T-helper 2 cell treated with Interferon-gamma antibody and Interleukin-4, amounts not matched to agents 100 ng/mL and 5 ng/mL, for 36 hours (primary cell): ENCODE data around the gene C4orf50. TPM values are rescaled to one million over a fixed set of nuclear protein-coding genes. Genes with fewer than 3 reads are reported as not detected.

Experiments
- intact Hi-C: fragments of 100-400 bp; cut with micrococcal nuclease; formaldehyde crosslinking; loops from one replicate; pipeline ENCODE4 v1.15.1; 2023
- total RNA-seq: library from RNA; stranded (reverse); gene quantifications from 2 replicates; pipeline ENCODE4 v1.2.3, GENCODE V29; 2022

Gene C4orf50
- total RNA-seq, 1 donor from 2014 or later, result 0.66 TPM

DNA sequence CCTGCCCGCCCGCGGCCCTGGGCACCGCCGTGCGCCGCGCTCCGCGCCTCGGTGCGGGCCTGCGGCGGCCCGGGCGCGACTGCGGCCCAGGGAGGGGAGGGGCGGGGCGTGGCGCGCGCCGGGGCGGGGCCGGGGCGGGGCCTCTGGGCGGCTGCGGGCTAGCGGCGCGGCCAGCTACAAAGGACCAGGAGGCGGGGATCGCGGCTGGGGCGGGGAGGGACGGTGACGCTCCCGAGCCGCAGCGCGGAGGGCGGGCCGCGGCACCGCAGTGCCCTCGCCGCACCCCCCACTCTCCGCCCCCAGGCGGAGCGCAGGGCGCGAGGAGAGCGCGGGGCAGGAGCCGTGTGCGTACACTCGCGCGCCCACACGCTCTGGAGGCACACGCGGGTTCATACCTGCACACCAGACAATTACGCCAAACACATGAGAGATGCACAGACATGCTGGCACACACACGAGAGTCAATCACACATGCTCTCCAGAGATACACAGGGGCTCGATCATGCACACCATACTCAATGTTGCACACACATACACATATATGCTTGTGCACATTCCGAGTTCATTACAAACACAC, 125.1 kb downstream of the C4orf50 start, which contains the start of gene CRMP1:
Gene CRMP1, minus strand, starts transcription at position 83 of the 577 bp plus-strand sequence. CDS start 117 bp downstream, outside the sequence.
- intact Hi-C loops, result loop anchor here (5.0 kb wide), 1 partner anchor 1026 kb away; no protein-coding TSS in a partner anchor

DNA sequence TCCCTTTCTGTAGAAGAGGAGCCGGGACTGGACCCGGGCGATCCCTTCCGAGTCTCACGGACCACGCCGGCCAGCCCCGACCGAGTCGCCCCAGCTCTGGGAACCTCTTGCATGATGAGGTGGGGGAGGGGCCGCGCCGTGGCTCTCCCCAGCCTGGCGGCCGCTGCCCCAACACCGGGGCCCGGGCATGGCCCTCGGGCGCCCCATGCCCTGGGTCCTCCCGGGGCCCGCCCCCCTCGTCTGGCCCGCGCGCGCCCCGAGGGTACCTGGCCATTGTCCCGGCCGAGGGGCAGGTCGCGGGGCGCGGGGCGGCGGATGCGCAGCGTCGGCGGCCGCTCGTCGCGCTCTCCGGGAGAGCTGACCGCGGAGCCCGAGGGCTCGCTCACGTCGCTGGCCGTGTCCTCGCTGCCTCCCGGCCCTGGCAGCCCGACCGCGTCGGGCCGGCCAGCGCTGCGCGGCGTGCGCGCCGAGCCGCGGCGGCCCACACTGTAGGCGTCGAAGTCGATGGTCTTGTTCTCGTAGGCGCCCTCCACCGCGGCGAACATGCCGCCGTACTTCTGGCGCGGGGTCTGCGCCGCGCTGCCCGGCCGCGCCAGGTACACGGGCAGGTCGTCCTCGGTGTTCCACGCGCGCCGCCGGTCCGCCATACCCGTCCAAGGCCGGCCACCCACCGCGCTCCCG, 125.8 kb downstream of the C4orf50 start:
- intact Hi-C loops, result loop anchor here (5.0 kb wide), 1 partner anchor 1025 kb away; no protein-coding TSS in a partner anchor

DNA sequence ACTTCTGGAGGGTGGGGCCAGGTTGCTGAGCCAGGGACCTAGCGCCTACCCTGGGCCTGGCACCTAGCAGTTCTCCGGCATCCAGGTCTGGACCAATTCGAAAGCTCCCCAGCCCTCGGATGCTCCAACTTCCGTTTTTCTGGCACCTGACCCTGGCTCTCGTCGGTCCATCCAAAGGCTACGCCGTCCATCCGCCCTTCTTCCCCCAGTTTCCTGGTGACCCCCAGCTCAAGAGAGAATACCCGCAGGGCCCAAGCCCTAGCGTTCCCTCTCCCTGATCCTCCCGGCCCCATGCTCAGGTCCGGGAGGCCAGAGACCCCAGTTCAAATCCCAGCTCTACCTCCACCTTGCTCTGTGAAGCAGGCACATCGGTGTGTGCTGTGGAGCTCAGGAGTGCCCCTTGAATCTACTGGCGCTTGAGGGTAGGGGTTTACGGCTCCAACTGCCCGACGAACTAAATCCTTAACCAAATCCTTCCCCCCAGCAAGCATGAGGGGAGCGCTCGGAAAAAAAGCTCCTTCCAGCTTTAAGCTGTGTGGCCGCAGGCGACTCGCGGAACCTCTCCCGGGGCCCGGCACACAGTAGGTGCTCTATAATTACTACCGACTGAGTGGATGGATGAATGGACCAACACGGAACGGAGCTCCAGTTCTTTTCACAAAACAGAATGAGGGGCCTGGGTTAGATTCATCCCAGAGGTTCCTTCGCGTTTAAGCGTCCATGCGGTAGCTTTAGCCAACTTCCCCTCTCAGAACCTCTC, 126.5 kb downstream of the C4orf50 start:
- intact Hi-C loops, result loop anchor here (5.0 kb wide), 1 partner anchor 1024 kb away; no protein-coding TSS in a partner anchor

DNA sequence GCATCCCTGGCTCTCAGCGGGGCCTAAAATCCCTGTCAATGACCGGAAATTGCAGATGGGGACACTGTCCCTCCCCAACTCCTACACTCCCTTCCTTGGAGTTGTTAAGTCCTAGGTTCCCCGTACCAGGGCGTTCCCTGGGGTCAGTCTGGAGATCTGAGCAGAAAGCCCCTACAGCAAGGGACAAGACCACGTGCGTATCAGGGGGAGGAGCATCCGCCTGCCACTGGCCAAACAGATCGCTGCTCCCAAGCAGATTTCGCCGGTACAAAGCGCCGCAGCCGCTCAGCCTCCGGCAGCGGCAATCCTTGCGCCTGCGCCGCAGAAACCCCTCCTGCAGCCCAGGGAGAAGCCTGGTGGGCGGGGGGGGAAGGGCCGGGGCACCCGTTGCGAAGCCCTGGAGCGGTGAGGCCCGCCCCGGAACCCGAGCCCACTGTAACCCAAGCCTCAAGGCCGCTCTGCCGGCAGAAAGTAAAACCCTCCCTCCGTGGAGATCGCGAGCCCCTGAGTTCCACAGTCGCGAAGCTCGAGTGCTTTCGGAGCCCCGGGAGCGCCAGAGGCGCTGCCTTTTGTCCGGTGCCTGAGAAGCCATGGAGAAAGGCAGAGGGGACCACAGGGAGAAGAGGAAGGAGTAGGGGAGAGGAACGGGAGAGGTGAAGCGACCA, 128.0 kb downstream of the C4orf50 start:
- intact Hi-C loops, result loop anchor here (5.0 kb wide), 1 partner anchor 1023 kb away; no protein-coding TSS in a partner anchor

DNA sequence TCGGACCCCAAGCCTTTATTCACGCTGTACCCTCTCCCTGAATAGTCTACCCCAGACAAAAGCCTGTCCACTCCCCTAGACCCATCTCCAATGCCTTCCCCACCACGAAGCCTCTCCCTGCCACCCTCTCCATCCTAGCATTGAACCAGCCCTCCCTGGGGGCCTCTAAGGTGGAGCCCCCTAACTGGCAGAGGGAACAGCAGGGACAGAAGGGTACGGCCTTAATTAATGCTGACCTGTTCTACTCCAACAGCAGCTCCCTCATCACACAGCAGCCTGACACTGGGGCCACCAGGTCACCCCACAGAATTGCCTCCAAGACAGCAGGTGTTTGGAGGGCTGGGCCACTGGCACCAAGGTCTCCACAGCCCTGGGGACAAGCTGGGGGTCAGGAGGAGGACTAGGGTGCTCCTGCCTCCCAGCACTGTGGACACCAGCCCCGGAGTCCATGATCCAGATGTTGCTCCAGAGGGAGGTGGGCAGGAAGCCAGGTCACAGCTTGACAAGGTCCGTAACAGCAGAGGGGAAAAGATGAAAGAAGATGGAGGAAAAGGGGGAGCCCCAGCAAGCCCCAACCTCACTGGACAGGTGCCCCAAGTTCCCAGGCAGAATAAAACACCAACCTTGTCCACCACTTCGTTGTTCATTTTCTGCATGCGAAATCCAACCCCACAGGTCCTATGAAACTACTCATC, 129.1 kb downstream of the C4orf50 start:
- intact Hi-C loops, result no loop called here

DNA sequence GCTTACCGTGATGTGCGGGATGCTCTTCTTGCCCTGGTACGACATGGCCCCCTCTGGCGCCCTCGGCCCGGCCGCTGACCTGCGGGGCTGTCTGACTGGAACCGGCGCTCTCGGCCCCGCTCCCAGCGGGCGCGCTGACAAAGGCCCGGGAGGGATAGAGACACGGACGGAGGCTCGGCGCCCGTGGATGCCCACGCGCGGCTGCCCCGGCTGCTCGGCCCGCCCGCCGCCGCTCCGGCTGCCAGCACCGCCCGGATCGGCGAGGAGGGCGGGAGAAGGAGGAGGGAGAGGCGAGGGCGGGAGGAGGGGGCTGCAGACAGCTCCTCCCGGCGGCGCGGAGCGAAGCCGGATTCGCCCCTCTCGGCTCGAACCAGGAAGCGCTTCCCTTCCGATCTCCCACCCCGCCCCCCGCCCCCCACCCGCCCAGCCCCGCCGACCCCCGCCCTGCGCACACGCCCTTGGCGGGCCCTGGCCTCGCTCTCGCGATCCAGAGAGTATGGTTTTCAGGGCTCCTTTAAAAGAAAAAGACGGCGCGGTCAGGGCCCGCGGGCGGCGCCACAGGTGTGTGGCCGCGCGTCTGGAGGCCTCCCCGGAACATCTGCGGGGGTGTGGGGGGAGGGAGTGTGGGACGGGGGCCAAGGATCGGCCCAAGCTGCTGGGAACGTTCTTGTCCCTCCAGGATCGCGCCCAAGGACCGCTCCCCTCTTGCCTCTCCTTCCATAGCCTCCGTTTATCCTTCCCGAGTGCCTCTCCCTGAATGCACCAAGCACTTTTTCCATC, 129.8 kb downstream of the C4orf50 start:
- intact Hi-C loops, result no loop called here

DNA sequence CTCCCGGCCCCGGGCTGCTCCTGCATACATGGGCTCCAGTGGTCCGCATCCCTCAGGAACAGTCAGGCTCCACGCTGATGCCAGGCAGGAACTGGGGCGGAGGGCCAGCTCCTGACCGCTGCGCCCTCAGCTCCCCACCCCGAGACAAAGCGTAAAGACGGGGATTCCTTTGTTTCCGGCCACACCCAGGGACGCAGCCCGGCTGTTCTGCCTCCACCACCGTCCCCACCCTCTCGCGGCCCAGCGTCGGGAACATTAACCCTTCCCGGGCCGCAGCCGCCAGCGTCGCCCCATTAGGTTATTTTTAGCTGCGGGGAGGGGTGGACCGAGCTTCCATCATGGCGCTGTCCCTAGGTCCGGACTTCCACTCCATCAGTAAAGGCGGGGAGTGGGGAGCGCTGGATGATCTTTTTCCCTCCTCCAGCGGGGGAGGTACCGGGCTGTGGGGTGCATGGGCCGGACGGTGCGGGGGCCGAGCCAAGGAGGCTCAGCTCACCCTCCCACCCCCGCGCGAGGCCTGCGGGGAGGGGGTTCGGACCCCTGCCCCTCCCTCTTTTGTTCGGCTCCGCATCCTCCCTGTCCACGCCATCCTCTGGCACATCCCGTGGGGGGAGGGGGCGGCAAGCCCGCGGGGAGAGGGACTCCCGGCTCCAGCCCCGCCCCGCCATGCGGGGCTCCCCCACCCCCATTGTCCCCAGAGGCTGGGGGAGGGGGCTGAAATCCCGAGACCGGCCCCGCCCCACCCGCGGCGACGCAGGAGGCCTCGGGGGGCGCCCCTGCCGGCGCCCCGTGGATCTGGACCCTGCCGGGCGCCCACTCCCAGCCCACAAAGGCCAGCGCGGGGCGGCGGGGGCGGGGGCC, 130.6 kb downstream of the C4orf50 start:
- intact Hi-C loops, result no loop called here

DNA sequence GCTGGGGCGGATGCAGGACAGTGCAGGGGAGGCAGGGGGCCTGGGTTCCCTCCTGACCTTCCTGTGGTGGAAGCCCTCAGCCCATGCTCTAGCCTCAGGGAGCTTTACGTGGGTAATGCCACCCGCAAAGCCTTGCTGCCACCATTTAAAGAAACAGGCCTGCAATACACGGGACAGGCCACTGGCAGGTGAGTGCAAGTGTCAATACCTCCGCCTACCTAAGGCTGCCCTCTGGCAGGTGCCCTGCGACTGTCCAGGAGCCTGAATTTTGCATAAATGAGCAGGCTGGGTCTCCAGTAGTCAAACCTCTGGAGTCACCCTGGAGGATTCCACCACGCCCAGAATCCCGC, 131.2 kb downstream of the C4orf50 start:
- intact Hi-C loops, result no loop called here

DNA sequence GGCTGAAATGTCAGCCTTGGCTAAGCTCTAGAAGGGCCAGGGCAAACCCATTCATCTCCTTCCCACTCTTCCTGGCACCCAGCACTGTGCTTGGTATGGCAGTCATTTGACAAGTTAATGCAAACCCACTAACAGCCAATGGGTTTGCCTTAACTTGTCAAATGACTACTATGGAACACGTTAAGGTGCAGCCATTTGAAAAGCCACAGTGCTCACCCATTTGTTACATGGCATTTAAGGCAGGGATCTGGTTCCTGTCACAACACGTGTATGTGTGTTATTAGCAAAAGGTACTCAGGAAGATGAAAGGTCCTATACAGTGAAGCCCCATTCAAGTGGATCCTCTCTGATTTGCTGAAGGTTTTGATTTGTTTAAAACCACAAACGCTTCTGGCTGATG, 132.5 kb downstream of the C4orf50 start:
- intact Hi-C loops, result no loop called here

DNA sequence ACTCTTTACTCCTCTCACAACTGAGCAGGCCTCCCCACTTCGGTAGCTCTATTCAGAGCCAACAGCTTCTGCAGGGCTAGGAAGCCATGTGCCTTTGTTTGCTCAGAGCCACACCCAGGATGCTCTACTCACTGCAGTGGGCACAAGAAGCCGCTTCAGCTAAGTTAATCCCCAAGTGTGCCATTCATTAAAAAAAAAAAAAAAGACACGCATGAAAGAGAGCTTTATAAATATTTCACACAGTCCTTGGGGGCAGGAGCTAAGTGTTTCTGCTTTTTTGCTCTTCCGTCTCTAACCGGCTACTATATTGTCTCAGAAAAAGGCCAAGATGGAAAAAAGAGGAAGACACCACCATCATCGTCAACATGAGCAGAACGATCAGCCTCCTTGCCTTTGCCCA, 133.4 kb downstream of the C4orf50 start:
- intact Hi-C loops, result no loop called here

DNA sequence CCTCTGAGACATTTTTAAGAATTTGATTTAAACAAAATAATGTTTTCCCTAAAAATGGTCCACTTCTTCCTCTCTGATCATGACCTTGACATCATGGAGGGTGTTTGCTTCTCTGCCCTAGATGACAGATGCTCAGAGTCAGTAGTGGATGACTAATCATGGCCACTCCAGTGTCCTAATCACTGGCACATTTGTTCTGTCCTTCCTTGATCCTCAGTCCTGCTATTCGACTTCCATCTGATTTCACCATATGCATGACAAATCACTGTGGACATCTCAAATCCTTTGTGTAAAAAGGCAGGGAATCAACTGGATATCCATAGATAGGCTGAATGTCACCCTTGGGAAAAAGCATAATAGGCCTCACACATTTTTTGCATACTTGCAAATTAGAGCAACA, 134.3 kb downstream of the C4orf50 start:
- intact Hi-C loops, result no loop called here

DNA sequence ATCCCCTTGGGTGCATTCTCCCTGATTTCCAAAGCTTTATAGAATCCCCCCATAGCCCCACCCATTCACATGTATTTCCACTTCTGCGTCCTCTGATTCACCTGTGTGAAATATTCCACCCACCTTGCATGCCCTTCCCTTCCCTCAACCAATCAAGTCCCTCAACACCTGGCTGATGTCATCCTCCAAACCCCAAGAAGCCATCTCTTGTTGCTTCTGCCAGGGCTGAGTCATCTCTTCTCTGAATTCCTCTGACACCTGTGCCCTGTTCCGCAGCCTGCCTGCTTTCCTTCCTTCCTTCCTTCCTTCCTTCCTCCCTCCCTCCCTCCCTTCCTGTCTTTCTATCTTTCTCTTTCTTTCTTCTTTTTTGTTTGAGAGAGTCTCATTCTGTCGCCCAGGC, 135.3 kb downstream of the C4orf50 start:
- intact Hi-C loops, result no loop called here

DNA sequence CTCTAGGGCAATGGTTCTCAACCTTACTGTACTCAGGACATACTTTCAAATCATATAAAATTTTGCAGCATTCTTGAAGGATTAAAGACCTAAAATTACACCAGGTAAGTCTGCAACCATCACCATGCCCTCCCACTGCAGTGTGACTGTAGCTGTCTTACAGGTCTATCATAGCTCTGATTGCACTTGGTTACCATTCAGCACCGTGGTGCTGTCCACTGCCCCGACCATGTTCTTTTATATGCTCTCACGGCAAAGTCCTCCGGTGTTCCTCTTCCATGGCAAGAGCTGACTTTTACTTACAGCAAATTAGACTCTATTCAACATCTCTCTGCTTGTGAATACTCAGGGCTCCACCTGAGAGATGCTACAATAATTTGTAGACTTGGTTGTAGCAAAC, 136.9 kb downstream of the C4orf50 start:
- intact Hi-C loops, result no loop called here

DNA sequence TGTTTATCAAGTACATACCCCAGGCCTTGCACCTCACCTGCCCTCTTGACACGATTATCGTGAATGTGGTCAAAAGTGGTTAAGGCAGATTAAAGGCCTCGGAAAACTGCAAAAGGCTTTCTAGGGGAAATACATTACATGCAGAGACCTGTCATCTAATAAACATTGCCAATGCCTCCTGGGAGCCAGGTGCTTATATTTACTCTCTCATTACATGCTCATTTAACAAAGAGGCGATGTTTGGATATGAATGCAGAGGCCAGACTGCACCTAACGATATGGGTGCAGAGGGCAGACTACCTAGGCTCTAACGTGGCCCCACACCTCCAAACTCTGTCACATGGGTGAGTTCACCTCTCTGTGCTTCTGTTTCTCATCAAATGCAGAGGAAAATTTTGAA, 139.9 kb downstream of the C4orf50 start:
- intact Hi-C loops, result no loop called here

DNA sequence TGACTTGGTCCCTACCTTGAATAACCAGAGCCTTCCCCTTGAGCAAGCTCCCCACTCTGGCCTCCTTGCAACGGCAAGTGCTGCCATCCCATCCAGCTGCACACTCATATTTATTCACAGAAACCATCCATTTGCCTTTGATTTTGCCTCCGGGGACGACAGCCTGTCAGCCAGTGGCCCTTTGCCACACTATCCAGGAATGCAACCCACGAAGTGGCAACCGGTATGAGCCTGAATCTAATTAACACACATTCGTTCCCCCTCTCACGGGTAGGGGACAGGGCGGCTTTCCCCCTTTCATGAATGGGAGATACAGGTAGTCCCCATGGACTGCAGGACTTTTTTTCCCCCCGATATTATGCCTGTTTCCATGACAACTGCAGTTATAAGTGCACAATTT, 140.8 kb downstream of the C4orf50 start:
- intact Hi-C loops, result no loop called here

DNA sequence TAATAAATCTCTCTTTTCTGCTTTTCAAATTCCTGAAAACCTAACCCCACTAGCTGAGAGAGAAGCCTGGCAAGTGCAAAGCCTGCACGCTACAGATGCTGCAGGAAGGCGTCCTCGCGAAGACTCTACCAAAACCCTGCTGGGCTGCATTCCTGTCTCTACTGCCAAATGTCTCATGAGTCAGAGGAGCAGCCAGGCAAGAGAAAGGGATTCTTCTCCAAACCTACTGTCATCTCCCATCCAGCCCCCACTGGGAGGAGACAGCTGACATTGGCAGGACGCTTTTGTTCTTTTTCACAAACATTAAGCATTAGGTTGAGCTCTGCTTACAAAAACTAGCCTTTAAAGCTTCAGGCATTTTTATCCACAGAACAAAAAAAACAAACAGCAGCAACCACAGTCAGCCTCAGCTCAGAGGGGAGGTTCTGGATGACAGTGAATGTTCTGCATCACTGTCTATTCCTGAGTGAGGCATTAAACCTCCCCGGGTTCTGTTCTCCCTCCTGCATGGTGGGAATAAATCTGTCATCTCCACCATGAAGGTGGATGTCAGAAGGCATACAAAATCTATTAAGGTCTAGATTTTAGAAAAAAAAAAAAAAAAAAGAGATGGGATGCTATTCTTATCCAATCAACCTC, 143.3 kb downstream of the C4orf50 start:
- intact Hi-C loops, result no loop called here

DNA sequence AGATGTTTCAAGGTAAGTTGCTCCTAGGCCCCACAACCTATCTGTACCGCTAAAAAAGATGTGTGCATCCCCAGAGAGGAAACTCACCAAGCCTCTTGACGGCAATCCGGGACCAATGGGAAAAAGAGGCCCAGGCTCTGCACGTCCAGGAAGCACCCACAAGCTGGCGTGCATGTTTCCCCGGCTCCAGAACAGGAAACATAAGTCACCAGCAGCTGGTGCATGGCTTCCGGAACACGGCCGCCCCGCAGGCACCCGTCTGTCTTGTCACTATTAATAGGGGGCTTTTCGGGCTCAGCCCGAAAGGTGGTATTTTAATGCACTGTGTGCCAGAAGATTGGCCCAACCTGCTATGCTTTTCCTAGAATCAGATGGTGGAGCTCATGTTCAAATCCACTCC, 147.5 kb downstream of the C4orf50 start:
- intact Hi-C loops, result no loop called here

DNA sequence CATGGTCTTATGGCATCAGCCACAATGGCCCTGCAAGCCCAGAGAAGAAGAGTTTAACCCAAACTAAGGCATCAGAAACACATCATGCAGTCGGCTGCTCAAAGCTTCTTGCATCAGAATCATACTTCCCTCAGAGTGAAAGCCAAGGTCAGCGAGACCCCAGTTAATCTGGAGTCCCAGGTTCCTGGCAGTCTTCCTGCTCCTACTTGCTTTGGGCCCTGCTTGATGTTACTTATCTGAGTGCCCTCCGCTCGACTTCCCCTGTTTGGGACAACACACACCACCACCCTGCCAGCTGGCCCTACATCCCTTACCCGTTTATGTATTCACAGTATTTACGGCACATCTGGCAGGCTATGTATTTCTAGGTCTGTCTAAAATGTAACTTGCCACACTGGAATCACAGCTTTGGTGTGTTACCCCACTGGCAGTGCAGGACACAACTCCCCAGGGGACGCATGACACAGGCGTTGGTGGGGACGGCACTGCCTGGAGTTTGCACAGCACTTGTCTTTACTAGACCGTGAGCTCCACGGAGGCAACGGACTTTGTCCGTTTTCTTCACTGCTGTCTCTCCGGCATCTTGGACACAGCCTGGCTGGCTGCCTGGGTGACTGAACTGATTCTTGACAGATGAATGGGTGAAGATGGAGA, 148.1 kb downstream of the C4orf50 start:
- intact Hi-C loops, result no loop called here
